Measurements from ENCODE around the gene NASP. TPM values are rescaled to one million over a fixed set of nuclear protein-coding genes. Genes with fewer than 3 reads are reported as not detected.

Gene NASP
- total RNA-seq, 1 experiment from 2014 or later = 514 TPM

DNA sequence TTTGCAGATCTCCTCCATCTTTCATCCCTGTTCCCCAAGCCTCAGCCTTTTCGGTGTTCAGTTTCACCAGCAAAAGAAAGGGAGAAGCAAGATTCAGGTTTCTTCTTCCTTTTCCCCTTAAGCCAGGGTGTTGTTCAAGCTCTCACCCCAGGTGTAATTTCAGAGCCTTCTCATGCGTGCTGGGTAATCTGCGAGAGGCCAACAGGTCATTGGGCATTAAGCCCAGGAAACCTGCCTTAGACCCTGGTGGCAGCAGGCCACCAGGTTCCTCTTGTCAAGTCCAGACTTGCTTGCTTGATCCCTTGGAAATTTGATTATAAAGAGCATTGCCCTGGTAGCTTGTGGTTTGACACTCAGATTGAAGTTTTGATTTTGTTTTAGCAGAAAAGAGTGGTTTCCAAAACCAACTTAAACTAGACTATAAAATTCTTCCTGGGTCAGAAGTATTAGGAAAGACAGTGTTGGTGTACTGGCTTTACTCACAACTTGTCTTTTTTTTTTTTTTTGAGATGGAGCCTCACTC lies 26.4 kb upstream of the NASP start:
- no peak overlapping the region for H4K8ac ChIP-seq (replicated peaks; ENCODE audit: insufficient read length, low read depth, low read length)
- H3K9ac ChIP-seq (ENCODE audit: extremely low read depth, insufficient read length, low read length) = no peak overlapping the region
- no peak overlapping the region for H3T11ph ChIP-seq (ENCODE audit: low read length)
- no peak overlapping the region for H3K23ac ChIP-seq (ENCODE audit: insufficient read length, low read depth, low read length)
- no peaks in the 10 kb centered on the region for H3K9me3 Mint-ChIP-seq
- no peaks in the 10 kb centered on the region for H4K20me1 ChIP-seq (ENCODE audit: control insufficient read depth, insufficient read depth, insufficient read length)
- no peak overlapping the region for H3K27ac ChIP-seq (ENCODE audit: insufficient read length, low read depth, low read length)
- no peaks in the 10 kb centered on the region for H3K27me3 Mint-ChIP-seq (ENCODE audit: low read depth)
- no peaks in the 10 kb centered on the region for H3K23me2 ChIP-seq (ENCODE audit: insufficient read length, low read depth, low read length, poor library complexity, severe bottlenecking)
- no peak overlapping the region for H3K4me2 ChIP-seq (ENCODE audit: insufficient read depth, insufficient read length, low read length)
- H2AK5ac ChIP-seq (ENCODE audit: insufficient read length, low read length) = no peak overlapping the region
- no peak overlapping the region for H3K18ac ChIP-seq (ENCODE audit: insufficient read length, low read depth, low read length)
- peaks cover 8 to 10% of the 10 kb centered on the region in 2 experiments for H3K4me1 Mint-ChIP-seq
- H4K5ac ChIP-seq (ENCODE audit: insufficient read length, low read depth, low read length) = no peak overlapping the region
- H3K14ac ChIP-seq (ENCODE audit: insufficient read depth, low read length) = no peak overlapping the region
- H3K79me2 ChIP-seq (ENCODE audit: insufficient read depth, low read length) = peaks cover 1% of the 10 kb centered on the region; the same call in 1 of the 2 replicates
- H2BK120ac ChIP-seq (ENCODE audit: low read depth, low read length, poor library complexity, severe bottlenecking) = no peak overlapping the region
- H3K4ac ChIP-seq (ENCODE audit: low read depth, low read length) = no peak overlapping the region
- no CpG with 5 or more reads among the region's 3 CpGs for WGBS (ENCODE audit: extremely low coverage, insufficient read length, low lambda C conversion rate)
- no peak overlapping the region for H2BK15ac ChIP-seq (ENCODE audit: low read depth, low read length)
- H3K27me3 ChIP-seq (ENCODE audit: insufficient read depth, low read length) = no peaks in the 10 kb centered on the region
- no peak overlapping the region for H2BK20ac ChIP-seq (ENCODE audit: low read depth, low read length, poor library complexity, severe bottlenecking)
- no peak overlapping the region for H4K91ac ChIP-seq (ENCODE audit: insufficient read length, low read depth, low read length)
- H2BK12ac ChIP-seq (ENCODE audit: insufficient read length, low read depth, low read length) = no peak overlapping the region
- no peak overlapping the region for H3K56ac ChIP-seq (ENCODE audit: insufficient read length, low read depth, low read length)
- no peak overlapping the region for H2AFZ ChIP-seq (ENCODE audit: low read length)
- H3K4me3 Mint-ChIP-seq = peak overlapping the region in 1 of 2 experiments; percentile 9; a peak in 1 of 5 replicates
- DNase-seq = no peak
- H3K4me1 ChIP-seq (ENCODE audit: insufficient read depth, low read length) = no peaks in the 10 kb centered on the region; the same call in 1 of the 2 replicates
- peaks cover 2% of the 10 kb centered on the region for H3K79me1 ChIP-seq (ENCODE audit: insufficient read depth, low read depth, low read length, poor library complexity, severe bottlenecking)
- TF ChIP-seq, protein P1, sequence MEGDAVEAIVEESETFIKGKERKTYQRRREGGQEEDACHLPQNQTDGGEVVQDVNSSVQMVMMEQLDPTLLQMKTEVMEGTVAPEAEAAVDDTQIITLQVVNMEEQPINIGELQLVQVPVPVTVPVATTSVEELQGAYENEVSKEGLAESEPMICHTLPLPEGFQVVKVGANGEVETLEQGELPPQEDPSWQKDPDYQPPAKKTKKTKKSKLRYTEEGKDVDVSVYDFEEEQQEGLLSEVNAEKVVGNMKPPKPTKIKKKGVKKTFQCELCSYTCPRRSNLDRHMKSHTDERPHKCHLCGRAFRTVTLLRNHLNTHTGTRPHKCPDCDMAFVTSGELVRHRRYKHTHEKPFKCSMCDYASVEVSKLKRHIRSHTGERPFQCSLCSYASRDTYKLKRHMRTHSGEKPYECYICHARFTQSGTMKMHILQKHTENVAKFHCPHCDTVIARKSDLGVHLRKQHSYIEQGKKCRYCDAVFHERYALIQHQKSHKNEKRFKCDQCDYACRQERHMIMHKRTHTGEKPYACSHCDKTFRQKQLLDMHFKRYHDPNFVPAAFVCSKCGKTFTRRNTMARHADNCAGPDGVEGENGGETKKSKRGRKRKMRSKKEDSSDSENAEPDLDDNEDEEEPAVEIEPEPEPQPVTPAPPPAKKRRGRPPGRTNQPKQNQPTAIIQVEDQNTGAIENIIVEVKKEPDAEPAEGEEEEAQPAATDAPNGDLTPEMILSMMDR (conservative IDR thresholded peaks at IDR 0.05) = no peak
- H3K27ac Mint-ChIP-seq = peak overlapping the region in 2 of 3 experiments; percentile 87 to 88; a peak in 5 of 7 replicates
- H2BK5ac ChIP-seq (ENCODE audit: insufficient read length, low read length) = no peak overlapping the region
- no peaks in the 10 kb centered on the region for H3K9me3 ChIP-seq (ENCODE audit: control insufficient read depth, low read depth, low read length)
- H3K36me3 Mint-ChIP-seq (ENCODE audit: insufficient read depth in 1 of 3, low read depth in 3 of 3) = peaks cover 26 to 71% (median 51%) of the 10 kb centered on the region in 3 experiments

Data from H9 (cell line).